Peyer's patch (tissue), 4 donors: ENCODE data around the gene C1GALT1C1L.

Experiments
- POLR2A ChIP-seq, 2 donors: fragments of 450-650 bp; IDR thresholded peaks; one replicate each; pipeline ENCODE4 v1.5.1; 2017; ENCODE audit warnings: antibody characterized with exemption in 2 of 2, mild to moderate bottlenecking in 2 of 2, moderate library complexity in 2 of 2
- TF ChIP-seq, protein P1 (sequence below), 6 experiments: fragments of 450-650 bp in 4 of 6; fragments of 200-600 bp in 2 of 6; sonication (generic) in 1 of 6; IDR thresholded peaks; one replicate each; pipeline ENCODE4 v1.5.1; 2017 to 2019; ENCODE audit warnings: antibody characterized with exemption in 6 of 6, mild to moderate bottlenecking in 3 of 6, moderate library complexity in 1 of 6

DNA sequence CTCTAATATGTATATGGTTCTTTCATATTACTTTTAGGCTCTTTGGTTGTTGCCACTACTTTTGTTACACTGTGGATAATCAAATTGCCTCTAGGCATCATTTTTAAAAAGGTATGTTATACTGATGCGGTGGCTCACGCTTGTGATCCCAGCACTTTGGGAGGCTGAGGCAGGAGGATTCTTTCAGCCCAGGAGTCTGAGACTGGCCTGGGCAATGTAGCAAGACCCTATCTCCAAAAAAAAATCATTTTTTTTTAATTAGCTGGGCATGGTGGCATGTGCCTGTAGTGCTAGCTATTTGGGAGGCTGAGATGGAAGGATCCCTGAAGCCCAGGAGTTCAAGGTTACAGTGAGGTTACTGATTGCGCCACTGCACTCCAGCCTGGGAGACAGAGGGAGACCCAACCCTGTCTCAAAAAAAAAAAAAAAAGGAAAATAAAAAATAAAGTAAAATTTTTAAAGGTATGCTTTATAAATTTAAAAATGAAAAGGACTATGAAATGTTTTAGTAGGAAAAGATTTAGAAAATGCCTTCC lies 49.5 kb upstream of the C1GALT1C1L start:
- TF ChIP-seq, protein P1, sequence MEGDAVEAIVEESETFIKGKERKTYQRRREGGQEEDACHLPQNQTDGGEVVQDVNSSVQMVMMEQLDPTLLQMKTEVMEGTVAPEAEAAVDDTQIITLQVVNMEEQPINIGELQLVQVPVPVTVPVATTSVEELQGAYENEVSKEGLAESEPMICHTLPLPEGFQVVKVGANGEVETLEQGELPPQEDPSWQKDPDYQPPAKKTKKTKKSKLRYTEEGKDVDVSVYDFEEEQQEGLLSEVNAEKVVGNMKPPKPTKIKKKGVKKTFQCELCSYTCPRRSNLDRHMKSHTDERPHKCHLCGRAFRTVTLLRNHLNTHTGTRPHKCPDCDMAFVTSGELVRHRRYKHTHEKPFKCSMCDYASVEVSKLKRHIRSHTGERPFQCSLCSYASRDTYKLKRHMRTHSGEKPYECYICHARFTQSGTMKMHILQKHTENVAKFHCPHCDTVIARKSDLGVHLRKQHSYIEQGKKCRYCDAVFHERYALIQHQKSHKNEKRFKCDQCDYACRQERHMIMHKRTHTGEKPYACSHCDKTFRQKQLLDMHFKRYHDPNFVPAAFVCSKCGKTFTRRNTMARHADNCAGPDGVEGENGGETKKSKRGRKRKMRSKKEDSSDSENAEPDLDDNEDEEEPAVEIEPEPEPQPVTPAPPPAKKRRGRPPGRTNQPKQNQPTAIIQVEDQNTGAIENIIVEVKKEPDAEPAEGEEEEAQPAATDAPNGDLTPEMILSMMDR (IDR thresholded peaks at IDR 0.05), result no peak
- no peak for TF ChIP-seq POLR2A (IDR thresholded peaks at IDR 0.05)
